GM21367 (cell line): ENCODE data around the gene PCDHA10.
"Not testable (repeated sequence)": the region's sequence is repeated elsewhere in the genome, so short reads cannot be mapped to it uniquely, and the experiment has no call there.

ENCODE experiments used
- ATAC-seq: cut with Tn5 transposase; IDR thresholded peaks from one replicate; pipeline ENCODE4 v1.9.1; 2021; ENCODE audit not compliant: unreplicated experiment

Gene PCDHA10

GRCh38 chr5:140840978-140841962 lies 14.4 kb upstream of the PCDHA10 start, which contains the start of gene PCDHA8:
PCDHA8 (plus strand) TSS chr5:140841187; CDS start chr5:140841322, 135 bp downstream.
- ATAC-seq: no peak

GRCh38 chr5:140842798-140843733 lies 12.6 kb upstream of the PCDHA10 start:
- no peak for ATAC-seq

GRCh38 chr5:140848139-140849102 lies 7.3 kb upstream of the PCDHA10 start, which contains the start of gene PCDHA9:
PCDHA9 (plus strand) TSS chr5:140848382; CDS start chr5:140848496, 114 bp downstream.
- ATAC-seq: not testable (repeated sequence)

DNA sequence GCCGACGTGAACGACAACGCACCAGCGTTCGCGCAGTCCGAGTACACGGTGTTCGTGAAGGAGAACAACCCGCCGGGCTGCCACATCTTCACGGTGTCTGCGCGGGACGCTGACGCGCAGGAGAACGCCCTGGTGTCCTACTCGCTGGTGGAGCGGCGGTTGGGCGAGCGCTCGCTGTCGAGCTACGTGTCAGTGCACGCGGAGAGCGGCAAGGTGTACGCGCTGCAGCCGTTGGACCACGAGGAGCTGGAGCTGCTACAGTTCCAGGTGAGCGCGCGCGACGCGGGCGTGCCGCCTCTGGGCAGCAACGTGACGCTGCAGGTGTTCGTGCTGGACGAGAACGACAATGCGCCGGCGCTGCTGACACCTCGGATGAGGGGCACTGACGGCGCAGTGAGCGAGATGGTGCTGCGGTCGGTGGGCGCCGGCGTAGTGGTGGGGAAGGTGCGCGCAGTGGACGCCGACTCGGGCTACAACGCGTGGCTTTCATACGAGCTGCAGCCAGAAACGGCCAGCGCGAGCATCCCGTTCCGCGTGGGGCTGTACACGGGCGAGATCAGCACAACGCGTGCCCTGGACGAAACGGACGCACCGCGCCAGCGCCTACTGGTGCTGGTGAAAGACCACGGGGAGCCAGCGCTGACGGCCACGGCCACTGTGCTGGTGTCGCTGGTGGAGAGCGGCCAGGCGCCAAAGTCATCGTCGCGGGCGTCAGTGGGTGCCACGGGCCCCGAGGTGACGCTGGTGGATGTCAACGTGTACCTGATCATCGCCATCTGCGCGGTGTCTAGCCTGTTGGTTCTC lies 5.7 kb upstream of the PCDHA10 start:
- not testable (repeated sequence) for ATAC-seq

DNA sequence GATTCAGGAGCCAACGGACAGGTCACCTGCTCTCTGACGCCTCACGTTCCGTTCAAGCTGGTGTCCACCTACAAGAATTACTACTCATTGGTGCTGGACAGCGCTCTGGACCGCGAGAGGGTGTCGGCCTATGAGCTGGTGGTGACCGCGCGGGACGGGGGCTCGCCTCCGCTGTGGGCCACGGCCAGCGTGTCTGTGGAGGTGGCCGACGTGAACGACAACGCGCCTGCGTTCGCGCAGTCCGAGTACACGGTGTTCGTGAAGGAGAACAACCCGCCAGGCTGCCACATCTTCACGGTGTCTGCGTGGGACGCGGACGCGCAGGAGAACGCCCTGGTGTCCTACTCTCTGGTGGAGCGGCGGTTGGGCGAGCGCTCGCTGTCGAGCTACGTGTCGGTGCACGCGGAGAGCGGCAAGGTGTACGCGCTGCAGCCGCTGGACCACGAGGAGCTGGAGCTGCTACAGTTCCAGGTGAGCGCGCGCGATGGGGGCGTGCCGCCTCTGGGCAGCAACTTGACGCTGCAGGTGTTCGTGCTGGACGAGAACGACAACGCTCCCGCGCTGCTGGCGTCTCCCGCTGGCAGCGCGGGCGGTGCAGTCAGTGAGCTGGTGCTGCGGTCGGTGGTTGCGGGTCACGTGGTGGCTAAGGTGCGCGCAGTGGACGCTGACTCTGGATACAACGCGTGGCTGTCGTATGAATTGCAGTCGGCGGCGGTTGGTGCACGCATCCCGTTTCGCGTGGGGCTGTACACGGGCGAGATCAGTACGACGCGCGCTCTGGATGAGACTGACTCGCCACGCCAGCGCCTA lies 1.7 kb downstream of the PCDHA10 start:
- no peak for ATAC-seq

- no peak for ATAC-seq
Observed at GRCh38 chr5:140857987-140858240, 2.2 kb downstream of the PCDHA10 start.

- no peak for ATAC-seq
Observed at GRCh38 chr5:140862441-140863295, 7.0 kb downstream of the PCDHA10 start.

GRCh38 chr5:140868721-140869554 lies 13.2 kb downstream of the PCDHA10 start, which contains the start of gene PCDHA11:
PCDHA11 (plus strand) TSS chr5:140868957; CDS start chr5:140869104, 147 bp downstream.
- no peak for ATAC-seq

DNA sequence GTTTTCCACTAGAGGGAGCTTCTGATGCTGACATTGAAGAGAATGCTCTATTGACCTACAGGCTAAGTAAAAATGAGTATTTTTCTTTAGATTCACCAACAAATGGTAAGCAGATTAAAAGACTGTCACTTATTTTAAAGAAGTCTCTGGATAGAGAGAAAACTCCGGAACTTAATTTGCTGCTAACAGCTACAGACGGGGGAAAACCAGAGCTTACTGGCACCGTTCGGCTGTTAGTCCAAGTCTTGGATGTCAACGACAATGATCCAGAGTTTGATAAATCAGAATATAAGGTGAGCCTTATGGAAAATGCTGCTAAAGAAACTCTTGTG lies 13.8 kb downstream of the PCDHA10 start:
- ATAC-seq: no peak

GRCh38 chr5:140870221-140871201 lies 14.8 kb downstream of the PCDHA10 start:
- ATAC-seq: no peak

- no peak for ATAC-seq
Observed at GRCh38 chr5:140875085-140876065, 19.7 kb downstream of the PCDHA10 start, which contains the start of gene PCDHA12. PCDHA12 (plus strand) TSS chr5:140875308; CDS start chr5:140875473, 165 bp downstream.

- not testable (repeated sequence) for ATAC-seq
Observed at GRCh38 chr5:140876541-140877261, 21.0 kb downstream of the PCDHA10 start.

DNA sequence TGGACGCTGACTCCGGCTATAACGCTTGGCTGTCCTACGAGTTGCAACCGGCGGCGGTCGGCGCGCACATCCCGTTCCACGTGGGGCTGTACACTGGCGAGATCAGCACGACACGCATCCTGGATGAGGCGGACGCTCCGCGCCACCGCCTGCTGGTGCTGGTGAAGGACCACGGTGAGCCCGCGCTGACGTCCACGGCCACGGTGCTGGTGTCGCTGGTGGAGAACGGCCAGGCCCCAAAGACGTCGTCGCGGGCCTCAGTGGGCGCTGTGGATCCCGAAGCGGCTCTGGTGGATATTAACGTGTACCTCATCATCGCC lies 21.5 kb downstream of the PCDHA10 start:
- ATAC-seq: no peak
